ENCODE results near the gene CYTH3. TPM values are rescaled to one million over a fixed set of nuclear protein-coding genes. Genes with fewer than 3 reads are reported as not detected.

Gene CYTH3
- total RNA-seq, 1 donor from 2014 or later = 14.9 TPM

Other genes with a start within 250 kb of the CYTH3 start
- not detected for gene ANKRD61, start 241.2 kb downstream of the CYTH3 start, total RNA-seq
- 68.0 TPM for gene EIF2AK1, start 213.4 kb downstream of the CYTH3 start, total RNA-seq
- gene USP42, start 167.7 kb downstream of the CYTH3 start, total RNA-seq = 14.4 TPM
- gene FAM220A, start 76.3 kb upstream of the CYTH3 start, total RNA-seq = 13.8 TPM
- 276 TPM for gene RAC1, start 101.9 kb upstream of the CYTH3 start, total RNA-seq
- gene DAGLB, start 175.3 kb upstream of the CYTH3 start, total RNA-seq = 16.8 TPM
- gene KDELR2, start 211.5 kb upstream of the CYTH3 start, total RNA-seq = 143 TPM

Measured in ureter (tissue), 1 donor.